Measurements from ENCODE around the gene SPEM3. TPM values are rescaled to one million over a fixed set of nuclear protein-coding genes. Genes with fewer than 3 reads are reported as not detected.

Gene SPEM3
- total and polyA plus RNA-seq, 2 of the 13 experiments (the other 11 are each of a cell fraction or from before 2014, with no cell fraction given), result not detected

DNA sequence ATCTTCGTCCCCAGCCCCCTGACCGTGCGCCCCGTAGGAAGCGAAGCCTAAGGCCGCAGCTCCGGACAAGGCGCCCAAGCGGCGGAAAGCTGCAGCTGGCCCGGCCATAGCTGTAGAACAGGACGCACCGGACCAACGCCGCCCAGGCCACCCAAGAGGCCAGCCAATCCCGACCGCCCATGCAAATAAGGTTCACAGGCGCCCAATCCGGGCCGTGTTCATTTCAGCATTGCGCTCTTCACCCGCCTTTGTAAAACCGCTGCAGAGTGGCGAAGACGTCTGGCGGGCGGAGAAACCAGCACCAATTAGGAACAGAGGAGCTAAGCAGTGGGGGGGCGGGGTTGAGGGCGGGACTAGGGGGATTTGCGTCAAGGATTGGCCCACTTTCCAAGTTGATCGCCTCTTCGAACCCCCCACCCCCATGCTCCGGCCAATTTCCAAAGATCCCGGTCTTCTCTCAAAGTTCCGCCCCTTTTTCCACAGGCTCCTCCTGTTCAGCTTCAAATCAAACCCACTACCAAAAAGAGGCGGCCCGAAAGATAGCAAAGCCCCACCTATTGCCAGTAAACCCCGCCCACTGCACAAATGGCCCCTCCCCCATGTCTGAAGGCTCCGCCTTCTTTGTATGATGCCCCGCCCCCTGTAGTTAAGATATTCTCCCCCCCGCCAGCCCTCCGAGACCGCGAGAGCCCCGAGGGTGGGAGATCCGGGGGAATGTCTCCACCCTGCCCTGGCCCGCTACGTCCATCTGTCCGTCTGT lies 24.5 kb upstream of the SPEM3 start, which contains the start of gene TMEM256 (continued):
- TF ChIP-seq ZNF101 (CRISPR knock-in tag; IDR thresholded peaks at IDR 0.05; ENCODE audit: borderline replicate concordance, low read depth) (no peak), NCOA1 (CRISPR knock-in tag; IDR thresholded peaks at IDR 0.05) (no peak), ZZZ3 (CRISPR knock-in tag; IDR thresholded peaks at IDR 0.05; ENCODE audit: borderline replicate concordance) (no peak), ZNF788 (CRISPR knock-in tag; IDR thresholded peaks at IDR 0.05; ENCODE audit: borderline replicate concordance) (peak; percentile 28; the same call in 1 of the 2 replicates), KLF16 (CRISPR knock-in tag; IDR thresholded peaks at IDR 0.05) (peak in 1 of 2 experiments; percentile 45; a peak in 2 of 4 replicates), SIN3A (IDR thresholded peaks at IDR 0.05; ENCODE audit: borderline replicate concordance, low read depth, low read length) (no peak; the same call in 1 of the 2 replicates), NFE2 (CRISPR knock-in tag; IDR thresholded peaks at IDR 0.05) (no peak), MAF1 (CRISPR knock-in tag; IDR thresholded peaks at IDR 0.05; ENCODE audit: borderline replicate concordance) (0 out of 2 replicates have a peak, but pooled peaks have one; percentile 33), PHB2 (IDR thresholded peaks at IDR 0.05; ENCODE audit: partially characterized antibody) (no peak), KLF15 (CRISPR knock-in tag; IDR thresholded peaks at IDR 0.05; ENCODE audit: borderline replicate concordance) (0 out of 2 replicates have a peak, but pooled peaks have one; percentile 35), ZBTB1 (CRISPR knock-in tag; IDR thresholded peaks at IDR 0.05; ENCODE audit: borderline replicate concordance) (no peak), KDM2A (CRISPR knock-in tag; IDR thresholded peaks at IDR 0.05; ENCODE audit: borderline replicate concordance, low read depth) (peak; percentile 64; the same call in 1 of the 2 replicates), HNRNPUL1 (IDR thresholded peaks at IDR 0.05; ENCODE audit: low read depth, low read length) (no peak)
- TF ChIP-seq, protein P1, sequence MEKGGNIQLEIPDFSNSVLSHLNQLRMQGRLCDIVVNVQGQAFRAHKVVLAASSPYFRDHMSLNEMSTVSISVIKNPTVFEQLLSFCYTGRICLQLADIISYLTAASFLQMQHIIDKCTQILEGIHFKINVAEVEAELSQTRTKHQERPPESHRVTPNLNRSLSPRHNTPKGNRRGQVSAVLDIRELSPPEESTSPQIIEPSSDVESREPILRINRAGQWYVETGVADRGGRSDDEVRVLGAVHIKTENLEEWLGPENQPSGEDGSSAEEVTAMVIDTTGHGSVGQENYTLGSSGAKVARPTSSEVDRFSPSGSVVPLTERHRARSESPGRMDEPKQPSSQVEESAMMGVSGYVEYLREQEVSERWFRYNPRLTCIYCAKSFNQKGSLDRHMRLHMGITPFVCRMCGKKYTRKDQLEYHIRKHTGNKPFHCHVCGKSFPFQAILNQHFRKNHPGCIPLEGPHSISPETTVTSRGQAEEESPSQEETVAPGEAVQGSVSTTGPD (CRISPR knock-in tag; IDR thresholded peaks at IDR 0.05), result no peak
- TF ChIP-seq, protein P2, sequence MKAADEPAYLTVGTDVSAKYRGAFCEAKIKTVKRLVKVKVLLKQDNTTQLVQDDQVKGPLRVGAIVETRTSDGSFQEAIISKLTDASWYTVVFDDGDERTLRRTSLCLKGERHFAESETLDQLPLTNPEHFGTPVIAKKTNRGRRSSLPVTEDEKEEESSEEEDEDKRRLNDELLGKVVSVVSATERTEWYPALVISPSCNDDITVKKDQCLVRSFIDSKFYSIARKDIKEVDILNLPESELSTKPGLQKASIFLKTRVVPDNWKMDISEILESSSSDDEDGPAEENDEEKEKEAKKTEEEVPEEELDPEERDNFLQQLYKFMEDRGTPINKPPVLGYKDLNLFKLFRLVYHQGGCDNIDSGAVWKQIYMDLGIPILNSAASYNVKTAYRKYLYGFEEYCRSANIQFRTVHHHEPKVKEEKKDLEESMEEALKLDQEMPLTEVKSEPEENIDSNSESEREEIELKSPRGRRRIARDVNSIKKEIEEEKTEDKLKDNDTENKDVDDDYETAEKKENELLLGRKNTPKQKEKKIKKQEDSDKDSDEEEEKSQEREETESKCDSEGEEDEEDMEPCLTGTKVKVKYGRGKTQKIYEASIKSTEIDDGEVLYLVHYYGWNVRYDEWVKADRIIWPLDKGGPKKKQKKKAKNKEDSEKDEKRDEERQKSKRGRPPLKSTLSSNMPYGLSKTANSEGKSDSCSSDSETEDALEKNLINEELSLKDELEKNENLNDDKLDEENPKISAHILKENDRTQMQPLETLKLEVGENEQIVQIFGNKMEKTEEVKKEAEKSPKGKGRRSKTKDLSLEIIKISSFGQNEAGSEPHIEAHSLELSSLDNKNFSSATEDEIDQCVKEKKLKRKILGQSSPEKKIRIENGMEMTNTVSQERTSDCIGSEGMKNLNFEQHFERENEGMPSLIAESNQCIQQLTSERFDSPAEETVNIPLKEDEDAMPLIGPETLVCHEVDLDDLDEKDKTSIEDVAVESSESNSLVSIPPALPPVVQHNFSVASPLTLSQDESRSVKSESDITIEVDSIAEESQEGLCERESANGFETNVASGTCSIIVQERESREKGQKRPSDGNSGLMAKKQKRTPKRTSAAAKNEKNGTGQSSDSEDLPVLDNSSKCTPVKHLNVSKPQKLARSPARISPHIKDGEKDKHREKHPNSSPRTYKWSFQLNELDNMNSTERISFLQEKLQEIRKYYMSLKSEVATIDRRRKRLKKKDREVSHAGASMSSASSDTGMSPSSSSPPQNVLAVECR (CRISPR knock-in tag; IDR thresholded peaks at IDR 0.05; ENCODE audit: borderline replicate concordance), result peak; percentile 71; the same call in 1 of the 2 replicates
- TF ChIP-seq, protein P3, sequence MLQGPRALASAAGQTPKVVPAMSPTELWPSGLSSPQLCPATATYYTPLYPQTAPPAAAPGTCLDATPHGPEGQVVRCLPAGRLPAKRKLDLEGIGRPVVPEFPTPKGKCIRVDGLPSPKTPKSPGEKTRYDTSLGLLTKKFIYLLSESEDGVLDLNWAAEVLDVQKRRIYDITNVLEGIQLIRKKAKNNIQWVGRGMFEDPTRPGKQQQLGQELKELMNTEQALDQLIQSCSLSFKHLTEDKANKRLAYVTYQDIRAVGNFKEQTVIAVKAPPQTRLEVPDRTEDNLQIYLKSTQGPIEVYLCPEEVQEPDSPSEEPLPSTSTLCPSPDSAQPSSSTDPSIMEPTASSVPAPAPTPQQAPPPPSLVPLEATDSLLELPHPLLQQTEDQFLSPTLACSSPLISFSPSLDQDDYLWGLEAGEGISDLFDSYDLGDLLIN (CRISPR knock-in tag; IDR thresholded peaks at IDR 0.05; ENCODE audit: borderline replicate concordance), result no peak
- TF ChIP-seq, protein P4, sequence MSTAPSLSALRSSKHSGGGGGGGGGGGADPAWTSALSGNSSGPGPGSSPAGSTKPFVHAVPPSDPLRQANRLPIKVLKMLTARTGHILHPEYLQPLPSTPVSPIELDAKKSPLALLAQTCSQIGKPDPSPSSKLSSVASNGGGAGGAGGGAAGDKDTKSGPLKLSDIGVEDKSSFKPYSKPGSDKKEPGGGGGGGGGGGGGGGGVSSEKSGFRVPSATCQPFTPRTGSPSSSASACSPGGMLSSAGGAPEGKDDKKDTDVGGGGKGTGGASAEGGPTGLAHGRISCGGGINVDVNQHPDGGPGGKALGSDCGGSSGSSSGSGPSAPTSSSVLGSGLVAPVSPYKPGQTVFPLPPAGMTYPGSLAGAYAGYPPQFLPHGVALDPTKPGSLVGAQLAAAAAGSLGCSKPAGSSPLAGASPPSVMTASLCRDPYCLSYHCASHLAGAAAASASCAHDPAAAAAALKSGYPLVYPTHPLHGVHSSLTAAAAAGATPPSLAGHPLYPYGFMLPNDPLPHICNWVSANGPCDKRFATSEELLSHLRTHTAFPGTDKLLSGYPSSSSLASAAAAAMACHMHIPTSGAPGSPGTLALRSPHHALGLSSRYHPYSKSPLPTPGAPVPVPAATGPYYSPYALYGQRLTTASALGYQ (CRISPR knock-in tag; IDR thresholded peaks at IDR 0.05), result no peak
- TF ChIP-seq, protein P5, sequence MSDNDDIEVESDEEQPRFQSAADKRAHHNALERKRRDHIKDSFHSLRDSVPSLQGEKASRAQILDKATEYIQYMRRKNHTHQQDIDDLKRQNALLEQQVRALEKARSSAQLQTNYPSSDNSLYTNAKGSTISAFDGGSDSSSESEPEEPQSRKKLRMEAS (IDR thresholded peaks at IDR 0.05), result peak; percentile 22; the same call in 1 of the 2 replicates

Measured in HepG2 (cell line).